Measurements from ENCODE around the gene ULK2.

Gene ULK2

DNA sequence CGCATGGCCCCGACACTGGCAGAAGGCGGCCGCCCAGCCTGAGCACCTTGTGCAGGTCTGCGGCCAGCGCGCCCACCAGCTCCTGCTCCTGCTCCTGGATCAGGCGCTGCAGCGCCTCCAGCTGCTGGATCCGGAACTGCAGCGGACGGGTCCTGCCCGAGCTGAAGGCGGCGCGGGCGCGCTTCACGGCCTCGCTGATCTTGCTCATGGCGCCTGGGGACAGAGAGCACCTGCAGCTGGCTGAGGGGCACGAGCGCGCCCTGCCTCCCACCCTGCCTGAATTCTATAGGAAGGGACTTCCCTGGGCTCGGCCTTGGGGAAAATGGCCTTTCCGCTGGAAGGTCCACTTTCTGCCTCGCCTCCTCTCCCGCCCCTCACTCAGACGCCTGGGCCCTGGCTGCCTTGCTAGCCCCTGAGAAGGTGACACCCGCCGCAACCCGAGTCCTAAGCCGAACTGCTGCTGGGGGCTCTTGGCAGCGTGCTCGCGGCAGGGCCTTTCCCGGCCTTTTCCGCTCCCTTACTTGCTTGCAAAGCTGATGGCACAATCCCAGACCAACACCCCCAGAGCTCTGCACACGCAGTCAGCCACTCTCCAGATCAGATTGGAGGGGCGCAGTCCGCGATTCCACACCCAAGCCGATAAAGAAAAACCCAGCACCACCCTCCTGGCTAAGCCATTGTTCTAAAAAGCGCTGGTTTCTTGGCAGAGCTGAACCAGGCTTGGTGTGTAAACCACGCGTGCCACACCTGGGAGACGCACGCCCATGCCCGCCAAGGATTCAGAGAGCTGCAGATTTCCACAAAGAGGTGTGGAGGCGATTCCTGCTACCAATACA is 122.6 kb downstream of the ULK2 start:
- Histone ChIP-seq H4K20me1 (ENCODE audit: insufficient read depth, low read length) (no peaks in the 10 kb centered on the region), H3K4me2 (ENCODE audit: low read length) (peak overlapping the region; percentile 62), H3K4me1 (ENCODE audit: low read length) (no peaks in the 10 kb centered on the region), H3K9ac (ENCODE audit: low read length) (peak overlapping the region; percentile 62; the same call in 1 of the 2 replicates), H3K36me3 (replicated peaks; ENCODE audit: low read depth, low read length) (no peaks in the 10 kb centered on the region), H2AFZ (ENCODE audit: low read depth, low read length) (no peak overlapping the region), H3K27me3 (ENCODE audit: low read depth, low read length) (no peaks in the 10 kb centered on the region), H3K27ac (ENCODE audit: low read length) (no peak overlapping the region), H3K4me3 (ENCODE audit: low read length) (peak overlapping the region; percentile 75), H3K79me2 (ENCODE audit: low read length) (no peaks in the 10 kb centered on the region), H3K9me3 (ENCODE audit: insufficient read depth, low read length) (no peaks in the 10 kb centered on the region)
- TF ChIP-seq, protein P1, sequence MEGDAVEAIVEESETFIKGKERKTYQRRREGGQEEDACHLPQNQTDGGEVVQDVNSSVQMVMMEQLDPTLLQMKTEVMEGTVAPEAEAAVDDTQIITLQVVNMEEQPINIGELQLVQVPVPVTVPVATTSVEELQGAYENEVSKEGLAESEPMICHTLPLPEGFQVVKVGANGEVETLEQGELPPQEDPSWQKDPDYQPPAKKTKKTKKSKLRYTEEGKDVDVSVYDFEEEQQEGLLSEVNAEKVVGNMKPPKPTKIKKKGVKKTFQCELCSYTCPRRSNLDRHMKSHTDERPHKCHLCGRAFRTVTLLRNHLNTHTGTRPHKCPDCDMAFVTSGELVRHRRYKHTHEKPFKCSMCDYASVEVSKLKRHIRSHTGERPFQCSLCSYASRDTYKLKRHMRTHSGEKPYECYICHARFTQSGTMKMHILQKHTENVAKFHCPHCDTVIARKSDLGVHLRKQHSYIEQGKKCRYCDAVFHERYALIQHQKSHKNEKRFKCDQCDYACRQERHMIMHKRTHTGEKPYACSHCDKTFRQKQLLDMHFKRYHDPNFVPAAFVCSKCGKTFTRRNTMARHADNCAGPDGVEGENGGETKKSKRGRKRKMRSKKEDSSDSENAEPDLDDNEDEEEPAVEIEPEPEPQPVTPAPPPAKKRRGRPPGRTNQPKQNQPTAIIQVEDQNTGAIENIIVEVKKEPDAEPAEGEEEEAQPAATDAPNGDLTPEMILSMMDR (IDR thresholded peaks at IDR 0.05; ENCODE audit: low read depth, low read length), result peak; percentile 36; the same call in 1 of the 2 replicates
- no peak for TF ChIP-seq EZH2phosphoT487 (IDR thresholded peaks at IDR 0.05; ENCODE audit: low read depth)

DNA sequence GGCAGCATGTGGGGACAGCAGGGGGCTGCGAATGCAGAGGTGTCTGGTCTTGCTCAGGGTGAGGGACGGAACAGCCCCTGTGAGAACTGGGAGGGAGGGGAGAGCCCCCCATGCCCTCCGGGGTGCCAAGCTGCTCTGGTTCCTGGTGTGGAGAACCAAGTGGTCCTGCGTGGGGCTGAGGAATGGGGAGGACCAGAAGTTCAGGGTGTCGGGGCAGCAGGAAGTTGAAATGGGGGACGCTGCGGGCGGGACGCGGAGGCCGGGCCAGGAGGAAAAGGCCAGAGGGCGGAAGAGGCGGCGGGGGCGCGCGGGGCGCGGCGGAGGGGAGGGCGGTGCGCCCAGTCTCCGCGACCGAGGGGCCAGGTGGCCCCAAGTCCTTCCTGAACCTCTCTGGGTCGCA is 123.2 kb downstream of the ULK2 start:
- H3K27ac ChIP-seq (ENCODE audit: low read length), result no peak overlapping the region
- H3K4me2 ChIP-seq (ENCODE audit: low read length), result peak overlapping the region; percentile 60
- TF ChIP-seq, protein P1 (IDR thresholded peaks at IDR 0.05; ENCODE audit: low read depth, low read length), result no peak
- TF ChIP-seq EZH2phosphoT487 (IDR thresholded peaks at IDR 0.05; ENCODE audit: low read depth), result no peak
- peak overlapping the region; percentile 62 for H3K9ac ChIP-seq (ENCODE audit: low read length)
- H3K27me3 ChIP-seq (ENCODE audit: low read depth, low read length), result no peaks in the 10 kb centered on the region
- H3K36me3 ChIP-seq (replicated peaks; ENCODE audit: low read depth, low read length), result no peaks in the 10 kb centered on the region
- no peaks in the 10 kb centered on the region for H3K4me1 ChIP-seq (ENCODE audit: low read length)
- peak overlapping the region; percentile 75 for H3K4me3 ChIP-seq (ENCODE audit: low read length)
- H3K79me2 ChIP-seq (ENCODE audit: low read length), result no peaks in the 10 kb centered on the region
- H3K9me3 ChIP-seq (ENCODE audit: insufficient read depth, low read length), result no peaks in the 10 kb centered on the region
- no peaks in the 10 kb centered on the region for H4K20me1 ChIP-seq (ENCODE audit: insufficient read depth, low read length)
- H2AFZ ChIP-seq (ENCODE audit: low read depth, low read length), result no peak overlapping the region

DNA sequence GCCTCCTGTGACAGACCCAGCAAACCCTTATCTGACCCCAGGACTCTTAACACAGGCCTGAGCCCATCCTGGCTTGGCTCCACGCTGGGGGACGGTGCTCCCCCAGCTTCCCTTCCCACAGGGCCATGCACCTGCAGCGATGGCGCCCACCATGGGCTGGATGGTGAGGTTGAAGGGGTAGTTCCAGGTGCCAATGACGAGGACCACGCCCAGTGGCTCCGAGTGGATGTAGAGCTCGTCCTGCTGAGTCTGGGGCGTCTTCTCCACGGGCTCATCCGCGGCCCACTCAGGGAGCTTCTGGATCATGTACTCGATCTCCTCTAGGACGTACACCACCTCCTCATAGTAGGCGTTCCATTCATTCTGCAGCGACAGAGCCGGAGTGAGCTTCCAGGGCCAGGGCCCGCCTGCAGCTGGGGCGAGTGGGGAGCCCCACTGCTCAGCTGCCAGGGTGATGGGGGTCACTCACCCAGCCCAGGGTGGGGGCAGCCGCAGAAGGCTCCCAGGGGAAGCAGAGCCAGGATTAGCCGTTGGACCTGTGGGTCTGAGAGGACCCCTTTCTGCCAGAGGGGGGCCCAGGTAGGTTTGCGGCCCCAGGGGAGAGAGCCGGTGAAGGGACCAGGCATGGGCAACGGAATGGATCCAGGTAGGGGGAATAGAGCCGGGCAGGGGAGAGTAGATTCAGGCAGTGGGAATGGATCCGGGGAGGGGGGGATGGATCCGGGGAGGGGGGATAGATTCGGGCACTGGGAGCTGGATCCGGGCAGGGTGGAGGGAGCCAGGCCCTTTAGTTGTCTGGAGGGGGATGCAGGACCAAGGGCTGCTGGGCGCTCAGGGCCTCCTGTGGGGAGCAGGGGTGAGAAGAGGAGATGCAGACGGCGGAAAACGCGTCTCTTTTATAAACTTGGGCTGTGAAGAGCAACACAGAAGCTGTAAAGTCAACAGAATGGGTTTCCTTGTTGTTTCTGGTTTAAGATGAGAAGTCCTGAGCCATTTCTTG is 124.3 kb downstream of the ULK2 start:
- H4K20me1 ChIP-seq (ENCODE audit: insufficient read depth, low read length), result no peaks in the 10 kb centered on the region

More for the DNA sequence above, 124.3 kb downstream of the ULK2 start:
- TF ChIP-seq EZH2phosphoT487 (IDR thresholded peaks at IDR 0.05; ENCODE audit: low read depth), result no peak
- TF ChIP-seq, protein P1 (IDR thresholded peaks at IDR 0.05; ENCODE audit: low read depth, low read length), result no peak
- Histone ChIP-seq H3K4me2 (ENCODE audit: low read length) (no peak overlapping the region), H3K79me2 (ENCODE audit: low read length) (no peaks in the 10 kb centered on the region), H3K27me3 (ENCODE audit: low read depth, low read length) (no peaks in the 10 kb centered on the region), H3K27ac (ENCODE audit: low read length) (no peak overlapping the region), H3K9me3 (ENCODE audit: insufficient read depth, low read length) (no peaks in the 10 kb centered on the region), H3K36me3 (replicated peaks; ENCODE audit: low read depth, low read length) (no peaks in the 10 kb centered on the region), H3K4me3 (ENCODE audit: low read length) (no peak overlapping the region), H2AFZ (ENCODE audit: low read depth, low read length) (no peak overlapping the region), H3K4me1 (ENCODE audit: low read length) (no peaks in the 10 kb centered on the region), H3K9ac (ENCODE audit: low read length) (no peak overlapping the region)

Measured in OCI-LY3 (cell line).